Measurements from ENCODE around the gene ICAM3.
A peak's percentile ranks its signal among the peaks of the same experiment; 100 is the strongest.

Gene ICAM3

DNA sequence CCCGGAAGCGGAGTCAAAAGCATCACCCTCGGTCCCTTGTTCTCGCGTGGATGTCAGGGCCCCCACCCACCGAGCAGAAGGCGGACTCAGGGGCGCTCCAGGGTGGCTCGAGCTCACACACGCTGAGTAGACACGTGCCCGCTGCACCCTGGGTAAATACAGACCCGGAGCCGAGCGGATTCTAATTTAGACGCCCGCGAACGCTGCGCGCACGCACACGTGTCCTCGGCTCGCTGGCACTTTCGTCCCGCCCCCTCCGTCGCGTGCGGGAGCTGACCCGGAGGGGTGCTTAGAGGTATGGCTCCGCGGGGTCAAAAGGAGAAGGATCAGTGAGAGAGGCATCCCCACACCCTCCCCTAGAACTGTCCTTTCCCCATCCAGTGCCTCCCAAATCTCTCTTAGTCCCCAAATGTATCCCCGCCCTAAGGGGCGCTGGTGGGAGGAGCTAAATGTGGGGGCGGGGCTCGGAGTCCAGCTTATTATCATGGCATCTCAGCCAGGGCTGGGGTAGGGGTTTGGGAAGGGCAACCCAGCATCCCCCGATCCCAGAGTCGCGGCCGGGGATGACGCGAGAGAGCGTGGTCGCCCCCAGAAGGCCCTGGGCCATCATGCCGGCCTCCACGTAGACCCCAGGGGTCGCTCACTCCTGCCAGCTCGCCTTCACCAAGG, 50.1 kb downstream of the ICAM3 start:
- Histone ChIP-seq H3K9me3 (ENCODE audit: severe bottlenecking) (no peaks in the 10 kb centered on the region), H3K27ac (ENCODE audit: poor library complexity, severe bottlenecking) (peak overlapping the region; percentile 61), H3K4me1 (ENCODE audit: insufficient read depth, poor library complexity, severe bottlenecking) (peaks cover 18% of the 10 kb centered on the region), H3K27me3 (ENCODE audit: insufficient read depth, poor library complexity, severe bottlenecking) (no peaks in the 10 kb centered on the region), H3K36me3 (ENCODE audit: low read depth) (peaks cover 7% of the 10 kb centered on the region; the same call in 1 of the 2 replicates), H3K4me3 (ENCODE audit: severe bottlenecking) (peak overlapping the region; percentile 47)
- peak; percentile 86 for DNase-seq (ENCODE audit: low spot score)
- TF ChIP-seq, protein P1, sequence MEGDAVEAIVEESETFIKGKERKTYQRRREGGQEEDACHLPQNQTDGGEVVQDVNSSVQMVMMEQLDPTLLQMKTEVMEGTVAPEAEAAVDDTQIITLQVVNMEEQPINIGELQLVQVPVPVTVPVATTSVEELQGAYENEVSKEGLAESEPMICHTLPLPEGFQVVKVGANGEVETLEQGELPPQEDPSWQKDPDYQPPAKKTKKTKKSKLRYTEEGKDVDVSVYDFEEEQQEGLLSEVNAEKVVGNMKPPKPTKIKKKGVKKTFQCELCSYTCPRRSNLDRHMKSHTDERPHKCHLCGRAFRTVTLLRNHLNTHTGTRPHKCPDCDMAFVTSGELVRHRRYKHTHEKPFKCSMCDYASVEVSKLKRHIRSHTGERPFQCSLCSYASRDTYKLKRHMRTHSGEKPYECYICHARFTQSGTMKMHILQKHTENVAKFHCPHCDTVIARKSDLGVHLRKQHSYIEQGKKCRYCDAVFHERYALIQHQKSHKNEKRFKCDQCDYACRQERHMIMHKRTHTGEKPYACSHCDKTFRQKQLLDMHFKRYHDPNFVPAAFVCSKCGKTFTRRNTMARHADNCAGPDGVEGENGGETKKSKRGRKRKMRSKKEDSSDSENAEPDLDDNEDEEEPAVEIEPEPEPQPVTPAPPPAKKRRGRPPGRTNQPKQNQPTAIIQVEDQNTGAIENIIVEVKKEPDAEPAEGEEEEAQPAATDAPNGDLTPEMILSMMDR (IDR thresholded peaks at IDR 0.05; ENCODE audit: poor library complexity, severe bottlenecking) = no peak
- peak; percentile 42 for ATAC-seq (ENCODE audit: low read depth)

DNA sequence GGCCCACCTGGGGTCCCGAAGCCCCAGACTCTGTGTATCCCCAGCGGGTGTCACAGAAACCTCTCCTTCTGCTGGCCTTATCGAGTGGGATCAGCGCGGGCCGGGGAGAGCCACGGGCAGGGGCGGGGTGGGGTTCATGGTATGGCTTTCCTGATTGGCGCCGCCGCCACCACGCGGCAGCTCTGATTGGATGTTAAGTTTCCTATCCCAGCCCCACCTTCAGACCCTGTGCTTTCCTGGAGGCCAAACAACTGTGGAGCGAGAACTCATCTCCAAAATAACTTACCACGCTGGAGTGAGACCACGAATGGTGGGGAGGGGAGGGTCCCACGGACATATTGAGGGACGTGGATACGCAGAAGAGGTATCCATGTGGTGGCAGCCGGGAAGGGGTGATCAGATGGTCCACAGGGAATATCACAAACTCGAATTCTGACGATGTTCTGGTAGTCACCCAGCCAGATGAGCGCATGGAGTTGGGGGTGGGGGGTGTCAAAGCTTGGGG, 50.7 kb downstream of the ICAM3 start:
- H3K9me3 ChIP-seq (ENCODE audit: severe bottlenecking) = no peaks in the 10 kb centered on the region
- H3K4me3 ChIP-seq (ENCODE audit: severe bottlenecking) = peak overlapping the region; percentile 47
- peaks cover 18% of the 10 kb centered on the region for H3K4me1 ChIP-seq (ENCODE audit: insufficient read depth, poor library complexity, severe bottlenecking)
- H3K36me3 ChIP-seq (ENCODE audit: low read depth) = peaks cover 7% of the 10 kb centered on the region; the same call in 1 of the 2 replicates
- no peaks in the 10 kb centered on the region for H3K27me3 ChIP-seq (ENCODE audit: insufficient read depth, poor library complexity, severe bottlenecking)
- DNase-seq (ENCODE audit: low spot score) (peak; percentile 81), ATAC-seq (ENCODE audit: low read depth) (peak; percentile 60)
- H3K27ac ChIP-seq (ENCODE audit: poor library complexity, severe bottlenecking) = peak overlapping the region; percentile 61
- TF ChIP-seq, protein P1 (IDR thresholded peaks at IDR 0.05; ENCODE audit: poor library complexity, severe bottlenecking) = no peak

DNA sequence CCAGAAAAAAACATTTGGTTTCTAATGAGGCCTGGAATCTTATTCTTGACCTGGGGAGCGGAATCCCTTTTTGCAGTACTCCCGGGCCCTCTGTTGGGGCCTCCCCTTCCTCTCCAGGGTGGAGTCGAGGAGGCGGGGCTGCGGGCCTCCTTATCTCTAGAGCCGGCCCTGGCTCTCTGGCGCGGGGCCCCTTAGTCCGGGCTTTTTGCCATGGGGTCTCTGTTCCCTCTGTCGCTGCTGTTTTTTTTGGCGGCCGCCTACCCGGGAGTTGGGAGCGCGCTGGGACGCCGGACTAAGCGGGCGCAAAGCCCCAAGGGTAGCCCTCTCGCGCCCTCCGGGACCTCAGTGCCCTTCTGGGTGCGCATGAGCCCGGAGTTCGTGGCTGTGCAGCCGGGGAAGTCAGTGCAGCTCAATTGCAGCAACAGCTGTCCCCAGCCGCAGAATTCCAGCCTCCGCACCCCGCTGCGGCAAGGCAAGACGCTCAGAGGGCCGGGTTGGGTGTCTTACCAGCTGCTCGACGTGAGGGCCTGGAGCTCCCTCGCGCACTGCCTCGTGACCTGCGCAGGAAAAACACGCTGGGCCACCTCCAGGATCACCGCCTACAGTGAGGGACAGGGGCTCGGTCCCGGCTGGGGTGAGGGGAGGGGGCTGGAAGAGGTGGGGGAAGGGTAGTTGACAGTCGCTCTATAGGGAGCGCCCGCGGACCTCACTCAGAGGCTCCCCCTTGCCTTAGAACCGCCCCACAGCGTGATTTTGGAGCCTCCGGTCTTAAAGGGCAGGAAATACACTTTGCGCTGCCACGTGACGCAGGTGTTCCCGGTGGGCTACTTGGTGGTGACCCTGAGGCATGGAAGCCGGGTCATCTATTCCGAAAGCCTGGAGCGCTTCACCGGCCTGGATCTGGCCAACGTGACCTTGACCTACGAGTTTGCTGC, 52.4 kb downstream of the ICAM3 start, which contains the start of gene ICAM4:
Gene ICAM4 (plus strand): TSS at position 153 of the 935 bp plus-strand sequence. CDS start 58 bp downstream, at position 211.
- peaks cover 26% of the 10 kb centered on the region for H3K4me1 ChIP-seq (ENCODE audit: insufficient read depth, poor library complexity, severe bottlenecking)
- DNase-seq (ENCODE audit: low spot score) = no peak
- no peaks in the 10 kb centered on the region for H3K27me3 ChIP-seq (ENCODE audit: insufficient read depth, poor library complexity, severe bottlenecking)

DNA sequence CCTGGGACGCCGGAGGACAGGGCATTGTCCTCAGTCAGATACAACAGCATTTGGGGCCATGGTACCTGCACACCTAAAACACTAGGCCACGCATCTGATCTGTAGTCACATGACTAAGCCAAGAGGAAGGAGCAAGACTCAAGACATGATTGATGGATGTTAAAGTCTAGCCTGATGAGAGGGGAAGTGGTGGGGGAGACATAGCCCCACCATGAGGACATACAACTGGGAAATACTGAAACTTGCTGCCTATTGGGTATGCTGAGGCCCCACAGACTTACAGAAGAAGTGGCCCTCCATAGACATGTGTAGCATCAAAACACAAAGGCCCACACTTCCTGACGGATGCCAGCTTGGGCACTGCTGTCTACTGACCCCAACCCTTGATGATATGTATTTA, 54.0 kb downstream of the ICAM3 start:
- H3K27ac ChIP-seq (ENCODE audit: poor library complexity, severe bottlenecking) = peak overlapping the region; percentile 45
- no peak for DNase-seq (ENCODE audit: low spot score)
- TF ChIP-seq, protein P1 (IDR thresholded peaks at IDR 0.05; ENCODE audit: poor library complexity, severe bottlenecking) = no peak
- no peaks in the 10 kb centered on the region for H3K36me3 ChIP-seq (ENCODE audit: low read depth)
- peaks cover 24% of the 10 kb centered on the region for H3K4me1 ChIP-seq (ENCODE audit: insufficient read depth, poor library complexity, severe bottlenecking)
- H3K27me3 ChIP-seq (ENCODE audit: insufficient read depth, poor library complexity, severe bottlenecking) = no peaks in the 10 kb centered on the region
- no peaks in the 10 kb centered on the region for H3K9me3 ChIP-seq (ENCODE audit: severe bottlenecking)
- no peak for ATAC-seq (ENCODE audit: low read depth)
- no peak overlapping the region for H3K4me3 ChIP-seq (ENCODE audit: severe bottlenecking)

More for the DNA sequence above, 52.4 kb downstream of the ICAM3 start, which contains the start of gene ICAM4:
- Histone ChIP-seq H3K9me3 (ENCODE audit: severe bottlenecking) (no peaks in the 10 kb centered on the region), H3K36me3 (ENCODE audit: low read depth) (no peaks in the 10 kb centered on the region), H3K27ac (ENCODE audit: poor library complexity, severe bottlenecking) (peak within 1 kb of the TSS; percentile 45), H3K4me3 (ENCODE audit: severe bottlenecking) (no peak within 1 kb of the TSS)
- TF ChIP-seq, protein P1 (IDR thresholded peaks at IDR 0.05; ENCODE audit: poor library complexity, severe bottlenecking) = no peak
- ATAC-seq (ENCODE audit: low read depth) = no peak

All from RWPE2 (cell line).